Neural progenitor cell (in vitro differentiated cells): ENCODE measurements around the gene DDOST.

Experiments
- EZH2 ChIP-seq: fragments of 200-600 bp; sonication (generic); IDR thresholded peaks from 2 replicates; pipeline ENCODE4 v1.6.1; 2017; ENCODE audit warnings: antibody characterized with exemption, mild to moderate bottlenecking, moderate library complexity
- TF ChIP-seq, protein P1 (sequence below): fragments of 200-600 bp; sonication (generic); IDR thresholded peaks from 2 replicates; pipeline ENCODE4 v1.5.1; 2017; ENCODE audit warnings: antibody characterized with exemption, mild to moderate bottlenecking

DNA sequence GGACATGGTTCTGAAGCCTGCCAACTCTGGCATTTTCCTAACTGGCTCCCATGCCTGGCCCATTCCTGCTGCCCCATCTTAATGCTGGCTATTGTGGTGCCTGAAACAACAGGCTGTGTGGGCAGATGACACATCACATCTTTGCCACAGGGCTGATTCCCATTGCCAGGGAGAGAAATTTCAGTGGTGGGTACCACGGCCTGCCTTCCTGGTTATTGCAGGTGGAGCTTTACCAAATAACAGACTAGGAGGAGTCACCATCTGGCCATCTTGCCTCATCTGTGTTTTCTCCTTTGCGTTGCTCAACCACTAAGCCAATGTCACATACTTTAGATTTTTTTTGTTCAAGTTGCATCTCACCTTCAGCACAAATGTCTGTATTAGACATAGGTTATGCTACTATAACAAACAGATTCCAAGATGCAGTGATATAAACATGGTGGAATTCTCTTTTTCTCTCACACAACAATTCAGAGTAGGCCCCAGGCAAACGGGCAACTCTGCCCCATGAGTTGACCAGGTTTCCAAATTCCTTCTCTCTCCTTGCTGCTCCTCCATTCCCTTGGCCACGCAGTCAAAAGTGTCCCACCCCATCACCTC lies 58.2 kb downstream of the DDOST start:
- TF ChIP-seq EZH2 = no peak
- TF ChIP-seq, protein P1, sequence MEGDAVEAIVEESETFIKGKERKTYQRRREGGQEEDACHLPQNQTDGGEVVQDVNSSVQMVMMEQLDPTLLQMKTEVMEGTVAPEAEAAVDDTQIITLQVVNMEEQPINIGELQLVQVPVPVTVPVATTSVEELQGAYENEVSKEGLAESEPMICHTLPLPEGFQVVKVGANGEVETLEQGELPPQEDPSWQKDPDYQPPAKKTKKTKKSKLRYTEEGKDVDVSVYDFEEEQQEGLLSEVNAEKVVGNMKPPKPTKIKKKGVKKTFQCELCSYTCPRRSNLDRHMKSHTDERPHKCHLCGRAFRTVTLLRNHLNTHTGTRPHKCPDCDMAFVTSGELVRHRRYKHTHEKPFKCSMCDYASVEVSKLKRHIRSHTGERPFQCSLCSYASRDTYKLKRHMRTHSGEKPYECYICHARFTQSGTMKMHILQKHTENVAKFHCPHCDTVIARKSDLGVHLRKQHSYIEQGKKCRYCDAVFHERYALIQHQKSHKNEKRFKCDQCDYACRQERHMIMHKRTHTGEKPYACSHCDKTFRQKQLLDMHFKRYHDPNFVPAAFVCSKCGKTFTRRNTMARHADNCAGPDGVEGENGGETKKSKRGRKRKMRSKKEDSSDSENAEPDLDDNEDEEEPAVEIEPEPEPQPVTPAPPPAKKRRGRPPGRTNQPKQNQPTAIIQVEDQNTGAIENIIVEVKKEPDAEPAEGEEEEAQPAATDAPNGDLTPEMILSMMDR = no peak
